ENCODE data around the gene HOXD11.

HOXD11 gene

GRCh38 chr2:176118601-176119339 is 11.7 kb downstream of the HOXD11 start:
- no peak overlapping the region for H3K23ac ChIP-seq (ENCODE audit: low read depth, low read length, poor library complexity)
- H2BK120ac ChIP-seq (ENCODE audit: low read depth, low read length), result no peak overlapping the region
- H3K4me2 ChIP-seq (ENCODE audit: insufficient read depth, low read length, poor library complexity, severe bottlenecking), result no peak overlapping the region
- H4K8ac ChIP-seq (ENCODE audit: low read depth, low read length), result no peak overlapping the region
- H2AFZ ChIP-seq (ENCODE audit: low read length), result no peak overlapping the region
- no peak overlapping the region for H2BK12ac ChIP-seq (ENCODE audit: low read length)
- H3K27me3 ChIP-seq (ENCODE audit: control insufficient read depth in 3 of 3, insufficient read depth in 3 of 3, low read depth in 1 of 3, low read length in 3 of 3), result peaks cover 65 to 99% (median 97%) of the 10 kb centered on the region in 3 experiments
- H4K91ac ChIP-seq (ENCODE audit: low read depth, low read length, poor library complexity), result no peak overlapping the region
- H3K4me1 ChIP-seq (ENCODE audit: control insufficient read depth in 2 of 2, insufficient read depth in 1 of 2, low read depth in 1 of 2, low read length in 2 of 2), result no peaks in the 10 kb centered on the region
- no peaks in the 10 kb centered on the region for H3K36me3 ChIP-seq (replicated peaks in 1 of 2; ENCODE audit: control insufficient read depth in 2 of 2, insufficient read depth in 2 of 2, low read length in 2 of 2)
- no peak overlapping the region for H2BK5ac ChIP-seq (ENCODE audit: low read length)
- H3K9ac ChIP-seq (ENCODE audit: low read depth, low read length, poor library complexity), result no peak overlapping the region
- H3K4ac ChIP-seq (ENCODE audit: low read length), result no peak overlapping the region
- H3K79me1 ChIP-seq (ENCODE audit: low read depth, low read length), result no peaks in the 10 kb centered on the region
- peaks cover 5 to 7% of the 10 kb centered on the region in 2 donors for H3K9me3 ChIP-seq (replicated peaks in 1 of 2; ENCODE audit: control insufficient read depth in 2 of 2, insufficient read depth in 1 of 2, low read depth in 1 of 2, low read length in 2 of 2)
- no peak overlapping the region for H3K27ac ChIP-seq (replicated peaks; ENCODE audit: low read length)
- WGBS, 2 donors (ENCODE audit: extremely low coverage in 2 of 2, insufficient read length in 2 of 2, insufficient replicate concordance in 1 of 2), result 100% methylated on average over 1 of the region's 24 CpGs; no CpG with 5 or more reads in 1 of the 2 donors
- H3K14ac ChIP-seq (ENCODE audit: low read length), result no peak overlapping the region
- H3K4me3 ChIP-seq (ENCODE audit: low read length in 2 of 2), result no peak overlapping the region
- H3K18ac ChIP-seq (ENCODE audit: low read length), result no peak overlapping the region
- H2BK15ac ChIP-seq (ENCODE audit: low read length), result no peak overlapping the region
- DNase-seq (ENCODE audit: low spot score), result no peak
- no peak overlapping the region for H2AK5ac ChIP-seq (ENCODE audit: low read depth, low read length)

DNA sequence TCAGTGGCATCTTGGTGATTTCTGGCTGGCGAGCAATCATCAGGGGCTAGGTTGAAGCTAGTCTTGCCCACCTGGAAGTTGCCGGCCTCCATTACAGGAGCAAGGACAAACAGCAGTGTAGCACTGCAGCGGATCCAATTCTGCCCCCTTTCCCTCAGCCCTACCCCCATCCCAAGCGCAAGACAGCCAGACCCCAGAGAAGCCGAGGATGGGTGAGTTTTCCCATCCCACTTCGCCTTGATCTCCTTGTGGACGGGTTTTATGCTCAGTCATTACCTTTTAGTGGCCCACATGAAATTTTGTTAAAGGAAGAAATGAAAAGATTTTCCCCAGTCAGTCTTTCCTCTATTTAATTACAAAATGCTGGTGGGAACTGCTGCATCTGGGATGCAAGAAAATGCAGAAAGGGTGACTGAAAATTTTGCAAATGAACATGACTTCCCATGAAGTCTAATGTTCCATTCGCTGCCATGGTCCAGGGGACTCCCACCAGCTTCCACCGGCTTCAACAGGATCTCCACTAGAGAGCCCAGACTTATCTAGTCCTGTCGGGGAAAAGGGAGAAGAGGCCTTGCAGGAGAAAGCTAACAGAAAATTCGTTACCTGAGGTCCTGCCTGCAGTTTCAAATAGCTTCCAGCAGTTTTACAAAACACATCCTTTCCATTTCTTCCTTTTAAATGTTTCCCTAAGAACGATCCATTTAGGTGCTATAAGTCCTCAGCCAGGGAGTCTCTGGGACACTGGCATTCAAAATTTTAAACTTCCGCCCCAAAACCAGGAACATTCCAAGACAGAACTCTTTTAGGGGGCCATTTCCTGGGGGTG is 13.5 kb downstream of the HOXD11 start:
- H2AK5ac ChIP-seq (ENCODE audit: low read depth, low read length), result no peak overlapping the region
- no peak overlapping the region for H4K8ac ChIP-seq (ENCODE audit: low read depth, low read length)
- no peak overlapping the region for H3K18ac ChIP-seq (ENCODE audit: low read length)
- no peak for DNase-seq (ENCODE audit: low spot score)
- peaks cover 73 to 99% (median 99%) of the 10 kb centered on the region in 3 experiments for H3K27me3 ChIP-seq (ENCODE audit: control insufficient read depth in 3 of 3, insufficient read depth in 3 of 3, low read depth in 1 of 3, low read length in 3 of 3)
- WGBS, 2 donors (ENCODE audit: extremely low coverage in 2 of 2, insufficient read length in 2 of 2, insufficient replicate concordance in 1 of 2), result no CpG with 5 or more reads among the region's 13 CpGs
- no peak overlapping the region for H3K27ac ChIP-seq (replicated peaks; ENCODE audit: low read length)
- no peaks in the 10 kb centered on the region for H3K4me1 ChIP-seq (ENCODE audit: control insufficient read depth in 2 of 2, insufficient read depth in 1 of 2, low read depth in 1 of 2, low read length in 2 of 2)
- H3K4me3 ChIP-seq (ENCODE audit: low read length in 2 of 2), result no peak overlapping the region
- H3K23ac ChIP-seq (ENCODE audit: low read depth, low read length, poor library complexity), result no peak overlapping the region
- no peak overlapping the region for H3K4me2 ChIP-seq (ENCODE audit: insufficient read depth, low read length, poor library complexity, severe bottlenecking)
- H3K79me1 ChIP-seq (ENCODE audit: low read depth, low read length), result no peaks in the 10 kb centered on the region
- no peak overlapping the region for H2AFZ ChIP-seq (ENCODE audit: low read length)
- no peak overlapping the region for H3K4ac ChIP-seq (ENCODE audit: low read length)
- no peak overlapping the region for H2BK5ac ChIP-seq (ENCODE audit: low read length)
- H3K9ac ChIP-seq (ENCODE audit: low read depth, low read length, poor library complexity), result no peak overlapping the region
- no peak overlapping the region for H4K91ac ChIP-seq (ENCODE audit: low read depth, low read length, poor library complexity)
- no peak overlapping the region for H2BK15ac ChIP-seq (ENCODE audit: low read length)
- peaks cover 5 to 7% of the 10 kb centered on the region in 2 donors for H3K9me3 ChIP-seq (replicated peaks in 1 of 2; ENCODE audit: control insufficient read depth in 2 of 2, insufficient read depth in 1 of 2, low read depth in 1 of 2, low read length in 2 of 2)
- no peak overlapping the region for H2BK12ac ChIP-seq (ENCODE audit: low read length)
- no peak overlapping the region for H3K14ac ChIP-seq (ENCODE audit: low read length)
- no peak overlapping the region for H2BK120ac ChIP-seq (ENCODE audit: low read depth, low read length)
- no peaks in the 10 kb centered on the region for H3K36me3 ChIP-seq (replicated peaks in 1 of 2; ENCODE audit: control insufficient read depth in 2 of 2, insufficient read depth in 2 of 2, low read length in 2 of 2)

DNA sequence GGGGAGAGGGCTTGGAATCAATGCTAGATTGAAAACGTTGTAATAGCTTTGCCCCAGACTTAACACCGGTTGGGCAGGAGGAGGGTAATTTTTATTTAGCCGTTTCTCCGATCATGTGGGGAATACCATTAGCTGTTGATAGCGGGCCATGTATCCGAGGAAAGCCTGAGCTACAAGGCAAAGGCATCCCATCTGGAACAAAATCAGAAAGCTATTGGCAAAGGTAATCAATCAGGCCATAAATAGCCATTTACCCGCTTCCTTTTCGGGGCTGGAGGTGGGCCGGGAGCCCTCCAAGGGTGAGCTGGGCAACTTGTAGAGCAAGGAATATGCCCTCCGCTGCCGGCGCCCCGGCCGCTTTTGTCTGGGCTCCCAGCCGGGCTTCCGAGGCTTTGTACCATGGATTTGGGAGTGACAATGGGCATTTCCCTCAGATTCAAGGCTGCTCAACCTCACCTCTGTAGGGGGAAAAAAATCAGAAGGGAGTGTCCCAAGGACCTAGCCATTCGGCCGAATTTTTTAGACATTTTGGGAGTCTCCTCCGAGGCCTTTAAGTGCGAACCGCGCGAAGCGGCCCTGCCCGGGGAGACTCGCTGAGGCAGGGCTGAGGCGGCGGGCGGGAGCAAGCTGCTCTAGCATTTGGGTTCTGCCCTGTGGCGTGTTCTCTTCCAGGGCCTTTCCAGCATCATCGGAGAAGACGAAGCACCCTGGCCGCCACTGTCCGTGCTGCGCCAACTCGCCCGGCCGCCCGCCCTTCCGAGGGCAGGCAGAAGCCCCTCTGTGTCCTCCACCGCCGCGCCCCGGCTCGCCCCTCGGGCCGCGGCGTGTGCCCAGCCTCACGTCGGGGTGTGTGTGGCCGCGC is 14.3 kb downstream of the HOXD11 start:
- Histone ChIP-seq H2BK5ac (ENCODE audit: low read length) (no peak overlapping the region), H3K4me2 (ENCODE audit: insufficient read depth, low read length, poor library complexity, severe bottlenecking) (no peak overlapping the region), H2AK5ac (ENCODE audit: low read depth, low read length) (no peak overlapping the region), H2BK12ac (ENCODE audit: low read length) (no peak overlapping the region), H3K4me3 (ENCODE audit: low read length in 2 of 2) (no peak overlapping the region), H3K27ac (replicated peaks; ENCODE audit: low read length) (no peak overlapping the region), H3K27me3 (ENCODE audit: control insufficient read depth in 3 of 3, insufficient read depth in 3 of 3, low read depth in 1 of 3, low read length in 3 of 3) (peaks cover 67 to 99% (median 97%) of the 10 kb centered on the region in 3 experiments), H3K4ac (ENCODE audit: low read length) (no peak overlapping the region), H3K23ac (ENCODE audit: low read depth, low read length, poor library complexity) (no peak overlapping the region), H2AFZ (ENCODE audit: low read length) (peak overlapping the region; percentile 95), H4K91ac (ENCODE audit: low read depth, low read length, poor library complexity) (no peak overlapping the region), H3K36me3 (replicated peaks in 1 of 2; ENCODE audit: control insufficient read depth in 2 of 2, insufficient read depth in 2 of 2, low read length in 2 of 2) (no peaks in the 10 kb centered on the region), H3K18ac (ENCODE audit: low read length) (no peak overlapping the region), H3K9ac (ENCODE audit: low read depth, low read length, poor library complexity) (no peak overlapping the region), H3K4me1 (ENCODE audit: control insufficient read depth in 2 of 2, insufficient read depth in 1 of 2, low read depth in 1 of 2, low read length in 2 of 2) (no peaks in the 10 kb centered on the region), H3K79me1 (ENCODE audit: low read depth, low read length) (no peaks in the 10 kb centered on the region), H4K8ac (ENCODE audit: low read depth, low read length) (no peak overlapping the region), H3K9me3 (replicated peaks in 1 of 2; ENCODE audit: control insufficient read depth in 2 of 2, insufficient read depth in 1 of 2, low read depth in 1 of 2, low read length in 2 of 2) (peaks cover 5 to 7% of the 10 kb centered on the region in 2 donors), H2BK15ac (ENCODE audit: low read length) (no peak overlapping the region), H3K14ac (ENCODE audit: low read length) (no peak overlapping the region), H2BK120ac (ENCODE audit: low read depth, low read length) (no peak overlapping the region)
- no CpG with 5 or more reads among the region's 53 CpGs for WGBS, 2 donors (ENCODE audit: extremely low coverage in 2 of 2, insufficient read length in 2 of 2, insufficient replicate concordance in 1 of 2)
- DNase-seq (ENCODE audit: low spot score), result no peak
